Activated CD4-positive, alpha-beta T cell treated with anti-CD3 and anti-CD28 coated beads, Interleukin-2, amount 50 U/mL, for 48 hours (primary cell): ENCODE measurements around the gene CBX7.
A peak's percentile ranks its signal among the peaks of the same experiment; 100 is the strongest.

Source experiments
- DNase-seq, 2 experiments: peaks; one replicate each; pipeline ENCODE4 v3.0.0-alpha.2; 2020

Gene CBX7

DNA sequence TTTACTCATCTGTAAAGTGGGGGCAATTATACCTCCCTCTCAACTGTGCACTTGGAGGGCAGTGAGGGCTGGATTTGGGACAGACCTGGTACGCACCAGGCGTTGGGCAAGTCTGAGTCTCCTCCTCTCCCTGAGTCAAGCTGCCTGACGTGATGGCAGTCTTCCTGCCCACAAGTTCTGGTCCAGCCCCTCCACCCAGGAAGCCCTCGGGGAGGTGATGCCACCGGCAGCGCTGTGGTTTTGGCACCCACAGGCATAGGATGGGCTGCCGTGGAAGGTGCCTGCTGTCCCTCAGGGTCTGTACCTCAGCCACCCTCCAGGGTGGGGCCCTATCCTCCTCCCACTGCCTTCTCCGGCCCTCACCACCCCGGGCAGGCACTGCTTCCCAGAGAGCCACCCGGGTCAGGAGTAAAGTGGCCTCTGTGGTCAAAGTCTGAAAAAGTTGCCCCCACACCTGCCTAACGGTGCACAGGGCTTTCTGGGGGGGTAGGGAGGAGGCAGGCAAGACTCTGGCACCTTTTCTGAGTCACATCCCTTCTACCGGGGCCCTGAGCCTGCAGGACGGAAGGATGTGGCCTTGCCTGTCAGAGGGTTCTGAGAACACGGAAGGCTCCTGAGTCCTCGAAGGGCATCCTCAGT lies 61.9 kb downstream of the CBX7 start:
- DNase-seq, result peak; percentile 83 to 88

GRCh38 chr22:39089928-39090327 lies 62.6 kb downstream of the CBX7 start:
- DNase-seq, result peak in 1 of 2 experiments; percentile 17

GRCh38 chr22:39088685-39089032 lies 63.8 kb downstream of the CBX7 start:
- no peak for DNase-seq

GRCh38 chr22:39087881-39088684 lies 64.4 kb downstream of the CBX7 start:
- DNase-seq, result peak in 1 of 2 experiments; percentile 13

GRCh38 chr22:39087098-39087497 lies 65.4 kb downstream of the CBX7 start:
- no peak for DNase-seq

DNA sequence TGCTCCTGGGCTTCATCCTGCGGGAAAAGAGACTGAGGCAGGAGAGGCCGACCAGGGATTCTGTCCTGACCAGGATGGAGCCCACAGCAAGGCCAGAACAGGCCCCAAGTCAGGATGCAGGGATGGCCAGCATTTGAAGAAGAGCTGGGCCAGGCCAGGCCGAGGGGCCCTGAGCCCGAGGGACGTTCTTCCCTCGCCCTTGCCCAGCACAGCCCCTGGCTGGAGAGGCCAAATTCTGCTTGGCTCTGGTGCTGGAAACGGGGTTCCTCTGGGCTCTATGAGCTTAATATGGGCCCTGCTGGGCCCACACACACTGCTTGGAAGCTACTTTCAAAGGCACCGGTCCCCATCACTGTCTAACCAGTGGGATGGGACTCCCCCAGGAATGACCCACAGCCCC lies 67.8 kb downstream of the CBX7 start:
- DNase-seq, result no peak

- DNase-seq, result no peak
These were observed 69.0 kb downstream of the CBX7 start for GRCh38 chr22:39083212-39084165.

DNA sequence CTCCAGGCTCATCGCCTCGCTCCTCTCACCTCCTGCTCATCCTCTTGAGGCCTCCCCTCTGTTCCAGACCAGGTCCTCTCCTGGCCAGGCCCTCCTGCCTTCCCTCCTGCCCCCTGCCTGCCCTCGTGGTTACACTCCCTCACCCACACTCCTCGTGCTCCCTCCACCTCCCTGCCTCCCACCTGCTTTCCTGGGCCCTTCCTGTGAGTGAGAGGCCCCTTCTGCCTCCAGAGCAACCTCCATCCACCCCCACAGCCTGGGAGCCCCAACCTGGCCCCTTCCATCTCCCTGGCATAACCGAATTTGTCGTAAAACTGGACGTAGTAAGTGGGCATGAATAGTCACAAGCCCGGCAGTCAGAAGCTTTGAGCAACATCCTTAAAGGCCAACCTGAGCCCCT lies 70.9 kb downstream of the CBX7 start:
- no peak for DNase-seq

DNA sequence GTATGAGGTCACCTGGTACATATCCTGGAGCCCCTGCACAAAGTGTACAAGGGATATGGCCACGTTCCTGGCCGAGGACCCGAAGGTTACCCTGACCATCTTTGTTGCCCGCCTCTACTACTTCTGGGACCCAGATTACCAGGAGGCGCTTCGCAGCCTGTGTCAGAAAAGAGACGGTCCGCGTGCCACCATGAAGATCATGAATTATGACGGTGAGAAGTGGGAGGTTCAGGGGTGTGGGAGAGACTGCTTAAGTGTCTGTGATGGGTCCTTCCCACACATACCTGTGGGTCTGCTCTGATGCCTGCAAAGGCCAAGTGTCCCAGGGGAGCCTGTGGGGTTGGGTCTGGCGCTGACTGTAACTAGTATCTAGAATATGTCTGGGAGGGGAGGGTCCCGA lies 71.5 kb downstream of the CBX7 start:
- DNase-seq, result no peak
